GM23338 (cell line): ENCODE data around the gene KCNH6. TPM values are rescaled to one million over a fixed set of nuclear protein-coding genes. Genes with fewer than 3 reads are reported as not detected.

Source experiments
- ATAC-seq: fragments of 200-7000 bp; cut with Tn5 transposase; 3 replicates; pipeline ENCODE4 v1.9.1; 2020
- DNase-seq: peaks from one replicate; pipeline ENCODE4 v3.0.0-alpha.2; 2015; ENCODE audit warnings: low spot score
- H2AFZ ChIP-seq: fragments of 200-600 bp; sonication (generic); 2 replicates; pipeline ENCODE4 v1.8.0; 2016; ENCODE audit warnings: antibody characterized with exemption, mild to moderate bottlenecking, moderate library complexity
- H3F3A ChIP-seq: fragments of 200-600 bp; sonication (generic); replicated peaks from 2 replicates; pipeline ENCODE4 v1.8.0; 2017; ENCODE audit warnings: antibody characterized with exemption, mixed run types, low read depth
- H3K27ac ChIP-seq: fragments of 200-600 bp; sonication (generic); 2 replicates; pipeline ENCODE4 v1.6.1; 2016; ENCODE audit warnings: low read depth
- H3K27me3 ChIP-seq: fragments of 200-600 bp; sonication (generic); 2 replicates; pipeline ENCODE4 v1.8.0; 2016; ENCODE audit warnings: mild to moderate bottlenecking, mixed run types, moderate library complexity; ENCODE audit not compliant: insufficient read depth
- H3K36me3 ChIP-seq: fragments of 200-600 bp; sonication (generic); 2 replicates; pipeline ENCODE4 v1.8.0; 2016; ENCODE audit warnings: mild to moderate bottlenecking; ENCODE audit not compliant: insufficient read depth
- H3K4me1 ChIP-seq: fragments of 200-600 bp; sonication (generic); 2 replicates; pipeline ENCODE4 v1.8.0; 2016; ENCODE audit warnings: mild to moderate bottlenecking, moderate library complexity; ENCODE audit not compliant: insufficient read depth
- H3K4me2 ChIP-seq: fragments of 200-600 bp; sonication (generic); 2 replicates; pipeline ENCODE4 v1.7.1; 2017; ENCODE audit warnings: mixed run types
- H3K4me3 ChIP-seq: fragments of 200-600 bp; sonication (generic); 2 replicates; pipeline ENCODE4 v1.6.1; 2016; ENCODE audit warnings: mixed run types
- H3K79me2 ChIP-seq: fragments of 200-600 bp; sonication (generic); replicated peaks from 2 replicates; pipeline ENCODE4 v1.8.0; 2017; ENCODE audit warnings: mild to moderate bottlenecking; ENCODE audit not compliant: insufficient read depth
- H3K9me2 ChIP-seq: fragments of 200-600 bp; sonication (generic); 2 replicates; pipeline ENCODE4 v1.8.0; 2017; ENCODE audit not compliant: insufficient read depth
- H4K20me1 ChIP-seq: fragments of 200-600 bp; sonication (generic); replicated peaks from 2 replicates; pipeline ENCODE4 v1.8.0; 2017; ENCODE audit warnings: mild to moderate bottlenecking; ENCODE audit not compliant: insufficient read depth
- H3K27ac Mint-ChIP-seq: 2 replicates; pipeline ENCODE4 v1.8.0; 2020; ENCODE audit warnings: inconsistent platforms, mild to moderate bottlenecking, moderate library complexity, mixed read lengths
- H3K27me3 Mint-ChIP-seq: 3 replicates; pipeline ENCODE4 v1.8.0; 2022; ENCODE audit warnings: low read depth, mild to moderate bottlenecking, moderate library complexity, mixed read lengths, inconsistent platforms; ENCODE audit not compliant: insufficient read depth, poor library complexity
- H3K36me3 Mint-ChIP-seq: 3 replicates; pipeline ENCODE4 v1.8.0; 2021; ENCODE audit warnings: low read depth, mild to moderate bottlenecking, inconsistent platforms, moderate library complexity, mixed read lengths
- H3K4me1 Mint-ChIP-seq: 3 replicates; pipeline ENCODE4 v1.8.0; 2020; ENCODE audit warnings: mild to moderate bottlenecking, inconsistent platforms, mixed read lengths
- H3K4me3 Mint-ChIP-seq: 3 replicates; pipeline ENCODE4 v1.8.0; 2021; ENCODE audit warnings: moderate library complexity, mild to moderate bottlenecking, inconsistent platforms, mixed read lengths
- H3K9me3 Mint-ChIP-seq: 3 replicates; pipeline ENCODE4 v1.8.0; 2020; ENCODE audit warnings: moderate library complexity, mild to moderate bottlenecking, inconsistent platforms, mixed read lengths
- EZH2 ChIP-seq: fragments of 200-600 bp; sonication (generic); IDR thresholded peaks from one replicate; pipeline ENCODE4 v1.8.0; 2017; ENCODE audit warnings: antibody characterized with exemption, mild to moderate bottlenecking, low read depth; ENCODE audit not compliant: unreplicated experiment
- JUNB ChIP-seq: IDR thresholded peaks from one replicate; pipeline ENCODE4 v1.6.1; 2016; ENCODE audit warnings: antibody characterized with exemption; ENCODE audit not compliant: unreplicated experiment
- NANOG ChIP-seq: IDR thresholded peaks from 2 replicates; pipeline ENCODE4 v1.6.1; 2016; ENCODE audit warnings: antibody characterized with exemption, borderline replicate concordance
- POLR2AphosphoS5 ChIP-seq: IDR thresholded peaks from 2 replicates; pipeline ENCODE4 v1.6.1; 2016; ENCODE audit warnings: antibody characterized with exemption, low read depth
- STAT1 ChIP-seq: IDR thresholded peaks from one replicate; pipeline ENCODE4 v1.6.1; 2016; ENCODE audit warnings: antibody characterized with exemption; ENCODE audit not compliant: unreplicated experiment
- ZNF114 ChIP-seq: fragments of 250-450 bp; sonication (Bioruptor Pico); IDR thresholded peaks from 2 replicates; pipeline ENCODE4 v1.5.0; 2020; ENCODE audit warnings: mild to moderate bottlenecking, moderate library complexity
- ZNF331 ChIP-seq: fragments of 250-450 bp; sonication (Bioruptor Pico); IDR thresholded peaks from 2 replicates; pipeline ENCODE4 v1.5.0; 2020; ENCODE audit warnings: low read depth, mild to moderate bottlenecking, moderate library complexity
- polyA plus RNA-seq: library from polyadenylated mRNA; unstranded; fragments of >200 nt; fragmentation: Nextera tagmentation; extraction: Ambion mirVana; gene quantifications from 2 replicates; pipeline ENCODE4 v1.2.1, GENCODE V29; 2016
- total RNA-seq: library from RNA; depleted of rRNA; stranded (reverse); fragments of >200 nt; shearing (Covaris generic); gene quantifications from 2 replicates; pipeline ENCODE4 v1.2.3, GENCODE V29; 2014
- TF ChIP-seq, protein P1 (sequence below): fragments of 250-450 bp; sonication (Bioruptor Pico); IDR thresholded peaks from 2 replicates; pipeline ENCODE4 v1.5.0; 2020; ENCODE audit warnings: mild to moderate bottlenecking, moderate library complexity
- TF ChIP-seq, protein P2 (sequence below), 2 experiments: fragments of 200-600 bp in 1 of 2; sonication (generic) in 1 of 2; conservative IDR thresholded peaks; 2 replicates each; pipeline versions ENCODE4 v1.5.1 to v1.6.1; 2016 to 2017; ENCODE audit warnings: antibody characterized with exemption in 2 of 2, low read depth in 2 of 2, mild to moderate bottlenecking in 2 of 2, moderate library complexity in 1 of 2

Gene KCNH6
- total and polyA plus RNA-seq, 2 experiments from 2014 or later: 1.3 to 2.8 TPM

DNA sequence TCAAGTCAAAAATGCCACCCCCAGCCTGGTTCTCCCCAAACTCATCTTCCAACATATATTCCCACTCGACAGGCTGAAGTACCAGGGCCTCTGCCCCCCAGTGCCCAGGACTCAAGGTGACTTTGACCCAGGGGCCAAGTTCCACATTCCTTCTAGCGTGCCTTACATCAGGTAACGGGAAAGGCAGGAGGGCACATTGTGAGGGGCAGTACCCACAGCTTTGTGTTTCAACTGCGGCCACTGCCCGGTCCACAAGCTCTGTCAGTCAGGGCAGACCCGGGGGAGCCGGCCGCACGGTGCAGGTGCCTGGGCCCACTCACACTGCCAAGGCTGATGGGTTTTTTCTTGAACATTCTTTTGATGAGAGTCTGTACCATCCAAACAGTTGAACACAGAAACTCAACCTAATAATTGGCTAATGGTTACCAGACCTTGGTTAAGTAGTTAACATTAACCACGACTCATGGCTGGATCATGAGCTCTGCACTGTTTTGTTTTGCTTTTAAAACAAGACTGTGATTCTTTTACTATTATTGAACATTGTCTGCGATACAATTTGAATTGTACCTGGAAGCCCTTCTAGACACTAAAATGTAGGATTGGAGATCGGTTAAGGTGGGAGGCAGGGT lies 28.7 kb upstream of the KCNH6 start:
- H2AFZ ChIP-seq: no peak overlapping the region
- no peak for DNase-seq
- H3K4me3 ChIP-seq: no peak overlapping the region
- H3F3A ChIP-seq: no peaks in the 10 kb centered on the region
- Mint-ChIP-seq H3K27ac (no peak overlapping the region), H3K27me3 (peaks cover 2% of the 10 kb centered on the region), H3K9me3 (no peaks in the 10 kb centered on the region), H3K36me3 (no peaks in the 10 kb centered on the region; the same call in 2 of the 3 replicates), H3K4me3 (no peak overlapping the region), H3K4me1 (peaks cover 14% of the 10 kb centered on the region; the same call in 2 of the 3 replicates)
- H4K20me1 ChIP-seq: no peaks in the 10 kb centered on the region
- H3K4me1 ChIP-seq: no peaks in the 10 kb centered on the region
- no peak overlapping the region for H3K27ac ChIP-seq
- no peaks in the 10 kb centered on the region for H3K9me2 ChIP-seq
- no peak for TF ChIP-seq JUNB
- no peak overlapping the region for H3K4me2 ChIP-seq
- no peaks in the 10 kb centered on the region for H3K27me3 ChIP-seq
- no peaks in the 10 kb centered on the region for H3K36me3 ChIP-seq
- no peaks in the 10 kb centered on the region for H3K79me2 ChIP-seq
- no peak for ATAC-seq

DNA sequence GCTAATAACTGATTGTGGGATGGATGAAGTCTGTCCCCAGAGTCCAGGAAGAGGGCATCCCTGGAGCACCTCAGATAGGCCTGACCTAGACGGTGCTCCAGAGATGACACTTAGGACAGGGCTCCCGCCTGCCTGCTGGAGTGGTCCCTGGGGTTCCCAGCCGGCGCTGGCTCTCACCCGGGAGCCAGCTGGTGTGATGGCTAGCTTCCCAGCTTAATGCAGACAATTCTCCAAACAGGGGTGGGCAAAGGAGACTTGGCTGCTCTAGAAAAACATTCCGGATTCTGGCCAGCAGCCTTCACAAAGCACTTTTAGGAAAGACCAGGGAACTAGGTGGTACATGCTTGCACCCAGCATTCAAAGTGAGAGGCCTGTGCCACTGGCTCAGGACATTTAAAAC lies 27.7 kb upstream of the KCNH6 start:
- Histone ChIP-seq H3K36me3 (no peaks in the 10 kb centered on the region), H3K27ac (no peak overlapping the region), H3K79me2 (no peaks in the 10 kb centered on the region), H3K4me2 (no peak overlapping the region), H3K9me2 (no peaks in the 10 kb centered on the region), H3K27me3 (no peaks in the 10 kb centered on the region), H3K4me3 (no peak overlapping the region), H3F3A (no peaks in the 10 kb centered on the region), H3K4me1 (no peaks in the 10 kb centered on the region), H4K20me1 (no peaks in the 10 kb centered on the region), H2AFZ (no peak overlapping the region)
- Mint-ChIP-seq H3K4me3 (no peak overlapping the region), H3K27me3 (peaks cover 2% of the 10 kb centered on the region), H3K9me3 (no peaks in the 10 kb centered on the region), H3K4me1 (peaks cover 10% of the 10 kb centered on the region; the same call in 2 of the 3 replicates), H3K27ac (no peak overlapping the region), H3K36me3 (no peaks in the 10 kb centered on the region)
- no peak for TF ChIP-seq JUNB
- no peak for ATAC-seq
- no peak for DNase-seq

DNA sequence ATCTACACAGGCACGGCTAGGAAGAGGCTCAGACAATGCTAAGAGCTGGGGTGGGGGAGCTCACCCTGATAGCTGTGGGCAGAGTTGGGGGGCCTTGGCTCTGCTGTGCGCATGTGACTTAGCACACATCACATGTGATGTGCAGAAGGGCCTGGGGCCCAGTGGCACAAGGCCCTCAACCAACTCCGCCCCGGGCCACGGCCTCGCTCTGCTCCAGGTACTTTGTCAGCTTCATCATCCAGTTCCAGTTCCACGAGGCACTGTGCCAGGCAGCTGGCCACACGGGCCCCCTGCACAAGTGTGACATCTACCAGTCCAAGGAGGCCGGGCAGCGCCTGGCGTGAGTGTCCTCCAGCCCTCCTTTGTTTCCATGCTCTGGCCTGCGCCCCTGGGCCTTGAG lies 27.0 kb upstream of the KCNH6 start:
- H3K9me3 Mint-ChIP-seq: no peaks in the 10 kb centered on the region
- DNase-seq (no peak), ATAC-seq (no peak)
- Histone ChIP-seq H3K79me2 (no peaks in the 10 kb centered on the region), H3K9me2 (no peaks in the 10 kb centered on the region), H3K4me2 (no peak overlapping the region), H3K4me3 (no peak overlapping the region), H3K27ac (no peak overlapping the region), H4K20me1 (no peaks in the 10 kb centered on the region), H3K36me3 (no peaks in the 10 kb centered on the region), H3K27me3 (no peaks in the 10 kb centered on the region), H3K4me1 (no peaks in the 10 kb centered on the region), H2AFZ (no peak overlapping the region), H3F3A (no peaks in the 10 kb centered on the region)
- no peaks in the 10 kb centered on the region for H3K36me3 Mint-ChIP-seq
- no peak overlapping the region; the same call in 2 of the 3 replicates for H3K4me3 Mint-ChIP-seq
- no peaks in the 10 kb centered on the region for H3K27me3 Mint-ChIP-seq
- no peak overlapping the region for H3K27ac Mint-ChIP-seq
- peaks cover 10% of the 10 kb centered on the region; the same call in 2 of the 3 replicates for H3K4me1 Mint-ChIP-seq
- TF ChIP-seq EZH2 (no peak), NANOG (no peak), STAT1 (no peak), ZNF114 (no peak), ZNF331 (CRISPR knock-in tag) (no peak), POLR2AphosphoS5 (no peak)
- TF ChIP-seq, protein P1, sequence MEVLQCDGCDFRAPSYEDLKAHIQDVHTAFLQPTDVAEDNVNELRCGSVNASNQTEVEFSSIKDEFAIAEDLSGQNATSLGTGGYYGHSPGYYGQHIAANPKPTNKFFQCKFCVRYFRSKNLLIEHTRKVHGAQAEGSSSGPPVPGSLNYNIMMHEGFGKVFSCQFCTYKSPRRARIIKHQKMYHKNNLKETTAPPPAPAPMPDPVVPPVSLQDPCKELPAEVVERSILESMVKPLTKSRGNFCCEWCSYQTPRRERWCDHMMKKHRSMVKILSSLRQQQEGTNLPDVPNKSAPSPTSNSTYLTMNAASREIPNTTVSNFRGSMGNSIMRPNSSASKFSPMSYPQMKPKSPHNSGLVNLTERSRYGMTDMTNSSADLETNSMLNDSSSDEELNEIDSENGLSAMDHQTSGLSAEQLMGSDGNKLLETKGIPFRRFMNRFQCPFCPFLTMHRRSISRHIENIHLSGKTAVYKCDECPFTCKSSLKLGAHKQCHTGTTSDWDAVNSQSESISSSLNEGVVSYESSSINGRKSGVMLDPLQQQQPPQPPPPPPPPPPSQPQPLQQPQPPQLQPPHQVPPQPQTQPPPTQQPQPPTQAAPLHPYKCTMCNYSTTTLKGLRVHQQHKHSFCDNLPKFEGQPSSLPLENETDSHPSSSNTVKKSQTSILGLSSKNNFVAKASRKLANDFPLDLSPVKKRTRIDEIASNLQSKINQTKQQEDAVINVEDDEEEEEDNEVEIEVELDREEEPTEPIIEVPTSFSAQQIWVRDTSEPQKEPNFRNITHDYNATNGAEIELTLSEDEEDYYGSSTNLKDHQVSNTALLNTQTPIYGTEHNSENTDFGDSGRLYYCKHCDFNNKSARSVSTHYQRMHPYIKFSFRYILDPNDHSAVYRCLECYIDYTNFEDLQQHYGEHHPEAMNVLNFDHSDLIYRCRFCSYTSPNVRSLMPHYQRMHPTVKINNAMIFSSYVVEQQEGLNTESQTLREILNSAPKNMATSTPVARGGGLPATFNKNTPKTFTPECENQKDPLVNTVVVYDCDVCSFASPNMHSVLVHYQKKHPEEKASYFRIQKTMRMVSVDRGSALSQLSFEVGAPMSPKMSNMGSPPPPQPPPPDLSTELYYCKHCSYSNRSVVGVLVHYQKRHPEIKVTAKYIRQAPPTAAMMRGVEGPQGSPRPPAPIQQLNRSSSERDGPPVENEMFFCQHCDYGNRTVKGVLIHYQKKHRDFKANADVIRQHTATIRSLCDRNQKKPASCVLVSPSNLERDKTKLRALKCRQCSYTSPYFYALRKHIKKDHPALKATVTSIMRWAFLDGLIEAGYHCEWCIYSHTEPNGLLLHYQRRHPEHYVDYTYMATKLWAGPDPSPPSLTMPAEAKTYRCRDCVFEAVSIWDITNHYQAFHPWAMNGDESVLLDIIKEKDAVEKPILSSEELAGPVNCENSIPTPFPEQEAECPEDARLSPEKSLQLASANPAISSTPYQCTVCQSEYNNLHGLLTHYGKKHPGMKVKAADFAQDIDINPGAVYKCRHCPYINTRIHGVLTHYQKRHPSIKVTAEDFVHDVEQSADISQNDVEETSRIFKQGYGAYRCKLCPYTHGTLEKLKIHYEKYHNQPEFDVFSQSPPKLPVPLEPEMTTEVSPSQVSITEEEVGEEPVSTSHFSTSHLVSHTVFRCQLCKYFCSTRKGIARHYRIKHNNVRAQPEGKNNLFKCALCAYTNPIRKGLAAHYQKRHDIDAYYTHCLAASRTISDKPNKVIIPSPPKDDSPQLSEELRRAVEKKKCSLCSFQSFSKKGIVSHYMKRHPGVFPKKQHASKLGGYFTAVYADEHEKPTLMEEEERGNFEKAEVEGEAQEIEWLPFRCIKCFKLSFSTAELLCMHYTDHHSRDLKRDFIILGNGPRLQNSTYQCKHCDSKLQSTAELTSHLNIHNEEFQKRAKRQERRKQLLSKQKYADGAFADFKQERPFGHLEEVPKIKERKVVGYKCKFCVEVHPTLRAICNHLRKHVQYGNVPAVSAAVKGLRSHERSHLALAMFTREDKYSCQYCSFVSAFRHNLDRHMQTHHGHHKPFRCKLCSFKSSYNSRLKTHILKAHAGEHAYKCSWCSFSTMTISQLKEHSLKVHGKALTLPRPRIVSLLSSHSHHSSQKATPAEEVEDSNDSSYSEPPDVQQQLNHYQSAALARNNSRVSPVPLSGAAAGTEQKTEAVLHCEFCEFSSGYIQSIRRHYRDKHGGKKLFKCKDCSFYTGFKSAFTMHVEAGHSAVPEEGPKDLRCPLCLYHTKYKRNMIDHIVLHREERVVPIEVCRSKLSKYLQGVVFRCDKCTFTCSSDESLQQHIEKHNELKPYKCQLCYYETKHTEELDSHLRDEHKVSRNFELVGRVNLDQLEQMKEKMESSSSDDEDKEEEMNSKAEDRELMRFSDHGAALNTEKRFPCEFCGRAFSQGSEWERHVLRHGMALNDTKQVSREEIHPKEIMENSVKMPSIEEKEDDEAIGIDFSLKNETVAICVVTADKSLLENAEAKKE (CRISPR knock-in tag): no peak
- TF ChIP-seq, protein P2, sequence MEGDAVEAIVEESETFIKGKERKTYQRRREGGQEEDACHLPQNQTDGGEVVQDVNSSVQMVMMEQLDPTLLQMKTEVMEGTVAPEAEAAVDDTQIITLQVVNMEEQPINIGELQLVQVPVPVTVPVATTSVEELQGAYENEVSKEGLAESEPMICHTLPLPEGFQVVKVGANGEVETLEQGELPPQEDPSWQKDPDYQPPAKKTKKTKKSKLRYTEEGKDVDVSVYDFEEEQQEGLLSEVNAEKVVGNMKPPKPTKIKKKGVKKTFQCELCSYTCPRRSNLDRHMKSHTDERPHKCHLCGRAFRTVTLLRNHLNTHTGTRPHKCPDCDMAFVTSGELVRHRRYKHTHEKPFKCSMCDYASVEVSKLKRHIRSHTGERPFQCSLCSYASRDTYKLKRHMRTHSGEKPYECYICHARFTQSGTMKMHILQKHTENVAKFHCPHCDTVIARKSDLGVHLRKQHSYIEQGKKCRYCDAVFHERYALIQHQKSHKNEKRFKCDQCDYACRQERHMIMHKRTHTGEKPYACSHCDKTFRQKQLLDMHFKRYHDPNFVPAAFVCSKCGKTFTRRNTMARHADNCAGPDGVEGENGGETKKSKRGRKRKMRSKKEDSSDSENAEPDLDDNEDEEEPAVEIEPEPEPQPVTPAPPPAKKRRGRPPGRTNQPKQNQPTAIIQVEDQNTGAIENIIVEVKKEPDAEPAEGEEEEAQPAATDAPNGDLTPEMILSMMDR (conservative IDR thresholded peaks at IDR 0.05; ENCODE audit: low read depth in 2 of 2): no peak
